Inflammatory macrophage treated with lipopolysaccharide for 1 hour (primary cell): ENCODE measurements around the gene SUB1.
"Not testable (repeated sequence)": the region's sequence is repeated elsewhere in the genome, so short reads cannot be mapped to it uniquely, and the experiment has no call there.

Experiments
- DNase-seq, 2 donors: peaks; one replicate each; pipeline ENCODE4 v3.0.0-alpha.2; 2020 to 2022

SUB1 gene

GRCh38 chr5:32601623-32602295 lies 16.4 kb downstream of the SUB1 start:
- DNase-seq: no peak

DNA sequence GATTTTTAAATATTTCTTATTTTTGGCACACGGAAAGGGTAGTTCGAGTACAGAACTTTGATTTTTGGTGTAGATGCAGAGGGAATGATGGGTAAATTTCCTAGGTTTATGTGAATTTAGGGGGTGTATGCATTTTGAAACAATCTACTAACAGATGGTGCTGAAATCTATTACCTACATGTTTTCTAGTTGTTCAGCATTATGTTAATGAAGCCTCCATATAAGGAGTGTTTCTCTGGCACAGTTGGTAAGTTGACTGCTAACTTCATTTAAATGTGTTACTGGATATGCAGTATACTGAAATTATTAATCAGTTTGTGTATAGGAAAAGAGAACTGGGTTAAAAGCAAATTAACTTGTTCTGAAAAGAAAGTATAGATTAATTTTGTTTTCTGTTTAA lies 17.5 kb downstream of the SUB1 start:
- DNase-seq: no peak

- no peak for DNase-seq
These were observed 19.7 kb downstream of the SUB1 start for GRCh38 chr5:32604800-32605765.

DNA sequence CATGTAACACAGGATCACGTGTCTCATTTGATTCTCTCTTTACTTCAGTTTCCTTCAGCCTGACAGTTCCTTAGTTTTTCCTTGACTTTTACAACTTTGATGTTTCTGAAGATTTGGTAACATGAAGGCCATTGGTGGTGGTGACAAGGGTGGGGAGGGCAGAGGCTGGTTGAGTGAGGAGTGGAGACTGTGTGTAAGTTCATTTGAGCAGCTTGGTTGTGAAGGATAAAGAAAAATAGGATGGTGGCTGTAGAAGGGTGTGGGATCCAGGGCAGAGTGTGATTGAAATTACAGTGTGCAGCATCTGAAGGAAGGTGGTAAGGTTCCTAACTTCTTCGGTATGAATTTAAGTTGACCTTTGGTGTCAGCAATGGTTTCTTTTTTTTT lies 20.4 kb downstream of the SUB1 start:
- DNase-seq: no peak

DNA sequence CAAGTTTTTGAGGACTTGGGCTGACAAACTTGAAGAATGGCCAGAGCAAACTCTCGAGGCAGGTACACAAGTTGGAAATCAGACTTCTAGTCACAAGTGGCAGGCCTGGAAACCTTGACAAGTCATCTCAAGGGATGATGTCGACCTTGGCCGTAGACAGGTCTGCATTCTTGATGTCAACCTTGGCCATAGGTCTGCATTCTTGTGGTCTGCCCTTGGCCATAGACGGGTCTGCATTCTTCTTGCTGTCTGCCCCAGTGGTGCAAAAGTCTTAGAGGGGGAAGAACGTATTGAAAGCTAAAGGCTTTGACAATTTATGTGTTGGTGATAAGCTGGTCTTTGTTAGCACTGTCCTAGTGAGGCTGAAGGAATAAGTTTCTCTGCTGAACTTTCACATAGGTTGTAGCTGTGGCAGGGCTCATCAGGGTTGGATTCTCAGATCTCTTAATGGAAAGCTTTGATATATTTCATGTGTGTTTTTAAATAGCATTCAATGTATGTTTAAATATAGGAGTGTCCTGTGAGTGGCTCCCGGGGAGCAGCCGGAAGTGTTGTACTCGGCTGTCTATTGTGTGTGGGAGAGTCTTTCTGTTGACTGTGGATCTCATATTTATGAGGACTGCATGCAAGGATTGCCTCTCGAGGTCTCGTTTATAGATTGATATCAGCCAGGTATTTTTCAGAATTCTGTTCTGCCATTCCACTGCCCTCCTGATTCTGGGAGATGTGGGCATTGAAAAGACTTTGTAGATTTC lies 27.0 kb downstream of the SUB1 start:
- DNase-seq: no peak

- DNase-seq: peak; percentile 61 to 98
These were observed 27.8 kb downstream of the SUB1 start for GRCh38 chr5:32613050-32613672.

DNA sequence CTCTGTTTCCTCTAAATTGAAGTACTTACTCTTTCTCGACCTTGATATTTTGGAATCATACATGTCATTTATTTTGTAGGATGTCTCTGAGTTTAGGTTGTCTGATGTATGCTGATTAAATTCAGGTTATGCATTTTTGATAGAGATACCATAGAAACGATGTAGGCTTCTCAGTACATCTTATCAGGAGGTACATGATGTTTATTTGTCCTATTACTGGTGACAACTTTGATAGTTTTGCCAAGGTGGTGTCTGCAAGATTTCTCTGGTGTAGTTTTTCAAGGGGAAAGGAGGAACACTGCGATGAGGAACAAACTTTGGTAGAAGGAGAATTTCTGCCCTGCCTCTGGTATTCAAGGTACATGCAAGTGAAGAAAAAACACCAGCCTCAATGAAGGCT lies 29.9 kb downstream of the SUB1 start:
- no peak for DNase-seq

DNA sequence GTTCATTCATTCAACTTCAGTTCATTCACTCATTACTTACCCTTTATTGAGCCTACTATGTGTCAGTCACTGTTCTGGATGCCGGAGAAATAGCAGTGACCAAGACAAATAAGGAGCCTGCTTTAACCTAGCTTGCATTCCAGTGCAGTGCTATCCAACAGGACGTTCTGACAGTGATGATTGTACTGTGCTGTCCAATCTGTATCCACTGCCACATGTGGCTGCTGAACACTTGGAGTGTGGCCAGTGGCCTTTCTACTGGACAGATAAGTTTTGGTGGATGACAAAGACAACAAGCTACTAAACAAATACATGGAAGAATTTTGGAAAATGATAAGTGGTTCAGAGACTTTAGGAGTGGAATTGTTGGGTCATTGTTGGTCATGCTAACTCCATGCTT lies 33.6 kb downstream of the SUB1 start:
- DNase-seq: no peak

DNA sequence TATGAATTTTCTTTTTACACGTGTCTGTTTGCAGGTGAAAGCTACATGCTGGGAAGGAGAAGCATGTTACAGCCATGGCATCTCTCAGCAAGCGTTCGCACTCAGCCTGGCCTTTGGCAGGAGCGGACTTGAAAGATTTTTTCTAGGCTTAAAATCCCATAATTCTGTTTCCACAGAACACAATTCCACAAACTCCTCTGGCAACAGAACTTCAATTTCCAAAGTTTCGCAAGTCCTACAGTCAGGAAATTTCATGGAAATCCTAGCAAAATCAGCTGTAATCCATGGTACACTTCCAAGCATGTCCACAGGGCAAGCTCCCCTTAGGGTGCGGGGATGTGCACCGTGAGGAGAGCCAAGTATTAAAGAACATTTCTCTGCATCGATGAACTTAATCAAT lies 35.9 kb downstream of the SUB1 start:
- DNase-seq: no peak

- no peak for DNase-seq
These were observed 39.7 kb downstream of the SUB1 start for GRCh38 chr5:32625106-32625505.

DNA sequence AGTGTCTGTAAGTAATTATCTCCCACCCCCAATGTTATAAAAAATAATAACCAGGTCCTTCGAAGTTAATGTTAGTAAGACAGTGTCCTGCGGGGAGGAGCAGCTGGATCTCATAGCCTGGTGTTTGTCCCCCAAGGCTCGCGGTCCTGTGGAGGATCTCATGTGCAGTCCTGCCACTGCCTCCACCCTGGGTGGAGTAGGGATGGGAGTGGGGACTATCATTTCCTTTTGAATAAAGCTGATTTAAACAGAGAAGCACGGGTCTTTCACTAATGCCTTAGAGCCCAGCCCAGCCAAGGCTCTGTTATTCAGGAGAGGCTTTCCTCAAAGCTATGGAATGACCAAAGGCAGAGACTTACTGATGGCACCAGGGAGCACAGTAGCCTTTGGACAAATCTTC lies 40.2 kb downstream of the SUB1 start:
- DNase-seq: no peak

DNA sequence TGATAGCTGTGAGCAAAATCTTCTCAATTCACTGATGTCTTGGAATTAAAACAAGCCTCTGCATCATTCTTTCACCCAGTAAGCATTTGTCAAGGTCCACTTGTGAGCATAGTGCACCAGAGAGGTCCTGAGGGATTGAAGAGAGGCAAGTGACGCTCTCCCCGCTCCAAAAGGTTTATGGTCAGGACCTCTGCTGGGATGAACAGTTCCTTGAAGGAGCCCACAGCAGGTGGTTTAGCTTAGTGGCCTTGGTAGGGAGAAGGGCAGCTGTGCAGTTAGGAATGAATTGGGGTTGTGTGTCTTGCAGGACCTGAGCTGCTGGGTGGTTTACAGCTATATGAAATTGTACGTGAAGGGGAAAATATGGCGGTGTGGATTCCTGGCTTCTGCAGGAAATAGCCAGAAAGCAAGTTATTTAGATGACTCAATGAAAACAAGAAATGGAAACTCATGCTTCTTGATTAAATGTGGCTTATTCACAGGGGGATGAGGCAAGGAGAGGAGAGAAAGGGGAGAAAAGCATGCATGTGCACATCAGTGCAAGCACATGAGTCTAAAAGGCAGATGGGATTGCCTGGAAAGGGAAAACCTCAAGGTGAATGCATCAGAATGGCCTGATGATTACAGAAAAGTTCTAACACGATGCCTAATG lies 42.0 kb downstream of the SUB1 start:
- no peak for DNase-seq

GRCh38 chr5:32628049-32628844 lies 42.9 kb downstream of the SUB1 start:
- DNase-seq: no peak

DNA sequence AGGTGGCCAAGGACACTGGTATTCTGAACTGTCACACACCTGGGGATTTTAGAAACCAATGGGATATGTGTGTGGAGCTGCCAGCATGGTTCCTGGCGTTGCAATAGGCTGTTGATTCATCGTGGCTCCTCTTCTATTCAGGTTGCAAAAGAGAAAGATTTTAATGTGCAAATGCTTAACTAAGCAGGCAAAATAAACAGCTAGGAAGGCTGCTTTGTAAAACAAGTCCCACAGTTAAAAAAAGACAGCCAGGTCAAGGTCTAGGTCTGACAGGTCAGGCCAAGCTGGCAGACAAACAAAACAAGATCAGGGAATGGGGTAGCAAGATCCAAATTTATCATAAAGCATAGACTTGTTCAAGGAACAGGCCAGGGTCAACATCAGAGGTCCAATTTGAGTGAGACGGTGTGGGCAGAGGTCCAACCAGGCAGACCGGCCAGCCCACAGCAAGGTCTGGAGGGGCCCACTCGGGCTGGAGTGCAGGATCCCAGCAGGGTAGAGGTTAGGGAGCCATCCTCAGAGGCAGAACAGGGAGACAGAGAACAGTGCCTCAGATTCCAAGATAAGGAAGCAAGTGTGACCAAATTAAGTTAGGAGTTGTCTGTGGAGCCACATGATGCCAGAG lies 45.6 kb downstream of the SUB1 start:
- no peak for DNase-seq

GRCh38 chr5:32633017-32633416 lies 47.7 kb downstream of the SUB1 start:
- not testable (repeated sequence) for DNase-seq

- DNase-seq: no peak
These were observed 53.0 kb downstream of the SUB1 start for GRCh38 chr5:32638309-32638708.

GRCh38 chr5:32639943-32640342 lies 54.6 kb downstream of the SUB1 start:
- no peak for DNase-seq

DNA sequence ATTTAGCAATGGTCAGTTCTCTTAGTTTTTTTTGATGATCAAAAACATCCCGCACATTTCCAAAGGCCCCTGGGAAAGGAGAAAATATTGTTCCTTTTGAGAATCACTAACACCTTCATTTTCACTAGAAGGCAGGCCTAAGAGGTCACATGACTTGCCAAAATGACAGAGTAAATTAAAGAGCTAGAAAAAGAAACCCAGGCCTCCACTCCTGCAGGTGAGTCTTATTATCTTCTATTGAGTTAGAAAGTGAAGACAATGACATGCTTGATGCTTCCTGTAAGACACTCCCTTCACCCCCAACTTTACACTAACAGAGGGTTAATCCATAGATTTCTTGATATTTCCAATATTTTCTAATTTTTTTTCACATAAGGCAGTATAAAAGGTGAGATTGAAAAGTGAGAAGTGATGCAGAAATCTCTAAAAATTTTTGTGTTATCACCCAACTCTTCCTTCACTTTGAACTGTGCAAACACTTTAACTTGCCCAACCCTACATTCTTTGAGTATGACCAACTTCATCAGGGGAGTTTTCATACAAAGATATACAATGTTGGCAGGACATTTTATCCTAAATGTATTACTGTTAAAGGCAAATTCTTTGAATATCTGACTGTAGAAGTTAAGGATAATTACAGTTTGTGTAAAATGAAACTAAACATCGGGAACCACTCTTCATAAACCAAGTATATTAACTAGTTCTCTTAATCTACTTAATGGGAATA lies 57.1 kb downstream of the SUB1 start:
- no peak for DNase-seq

- DNase-seq: no peak
These were observed 59.9 kb downstream of the SUB1 start for GRCh38 chr5:32645246-32645645.
